HepG2 (cell line): ENCODE results near the gene ZBTB21. TPM values are rescaled to one million over a fixed set of nuclear protein-coding genes. Genes with fewer than 3 reads are reported as not detected.

ENCODE experiments used
- AGO2 ChIP-seq: fragments of 200-400 bp; formaldehyde crosslinking; optimal IDR thresholded peaks from 2 replicates; pipeline ENCODE3; 2017; ENCODE audit warnings: mild to moderate bottlenecking, low read depth, low read length, moderate library complexity
- CBX5 ChIP-seq: sonication (generic); formaldehyde crosslinking; IDR thresholded peaks from 2 replicates; pipeline ENCODE4 v1.4.0; 2020; ENCODE audit warnings: missing genetic modification reagents, borderline replicate concordance
- CHD2 ChIP-seq: IDR thresholded peaks from 2 replicates; pipeline ENCODE4 v1.6.1; 2011; ENCODE audit warnings: low read depth, low read length, improper control_type of control experiment
- DNMT1 ChIP-seq: sonication (generic); formaldehyde crosslinking; IDR thresholded peaks from 2 replicates; pipeline ENCODE4 v1.5.1; 2020; ENCODE audit warnings: mild to moderate bottlenecking, missing genetic modification reagents
- FOXP1 ChIP-seq, 2 experiments: fragments of 450-650 bp in 1 of 2; IDR thresholded peaks; 2 replicates each; pipeline ENCODE4 v1.6.1; 2017 to 2018; ENCODE audit warnings: antibody characterized with exemption in 1 of 2
- GMEB2 ChIP-seq: IDR thresholded peaks from 2 replicates; pipeline ENCODE4 v1.6.1; 2016; ENCODE audit warnings: missing biosample characterization, missing genetic modification reagents, low read depth
- GTF2F1 ChIP-seq: fragments of 150-350 bp; IDR thresholded peaks from 2 replicates; pipeline ENCODE4 v1.6.1; 2014; ENCODE audit warnings: low read length
- HNRNPL ChIP-seq: fragments of 200-400 bp; formaldehyde crosslinking; IDR thresholded peaks from 2 replicates; pipeline ENCODE4 v1.6.1; 2017; ENCODE audit warnings: mild to moderate bottlenecking, low read depth, low read length
- KDM6A ChIP-seq: IDR thresholded peaks from 2 replicates; pipeline ENCODE4 v1.6.1; 2016; ENCODE audit warnings: low read depth
- MYNN ChIP-seq: sonication (generic); formaldehyde crosslinking; IDR thresholded peaks from 2 replicates; pipeline ENCODE4 v1.4.0; 2020; ENCODE audit warnings: mild to moderate bottlenecking, low read depth, missing genetic modification reagents
- MYPOP ChIP-seq: sonication (generic); formaldehyde crosslinking; IDR thresholded peaks from 2 replicates; pipeline ENCODE4 v1.8.1; 2023; ENCODE audit warnings: mild to moderate bottlenecking, moderate library complexity, missing genetic modification reagents
- NFYB ChIP-seq: sonication (generic); formaldehyde crosslinking; IDR thresholded peaks from 2 replicates; pipeline ENCODE4 v1.4.0; 2020; ENCODE audit warnings: missing genetic modification reagents
- SIN3B ChIP-seq: fragments of 150-350 bp; IDR thresholded peaks from 2 replicates; pipeline ENCODE4 v1.6.1; 2014; ENCODE audit warnings: low read length
- TP53 ChIP-seq: sonication (generic); formaldehyde crosslinking; conservative IDR thresholded peaks from 2 replicates; pipeline ENCODE4 v1.4.0; 2020; ENCODE audit warnings: missing genetic modification reagents
- ZIK1 ChIP-seq: sonication (generic); formaldehyde crosslinking; IDR thresholded peaks from 2 replicates; pipeline ENCODE4 v1.5.0; 2020; ENCODE audit warnings: mild to moderate bottlenecking, low read depth, missing genetic modification reagents, borderline replicate concordance
- ZNF253 ChIP-seq: sonication (generic); formaldehyde crosslinking; IDR thresholded peaks from 2 replicates; pipeline ENCODE4 v1.8.0; 2022; ENCODE audit warnings: mild to moderate bottlenecking, missing genetic modification reagents, borderline replicate concordance
- ZNF468 ChIP-seq: sonication (generic); formaldehyde crosslinking; IDR thresholded peaks from 2 replicates; pipeline ENCODE4 v1.8.0; 2022; ENCODE audit warnings: mild to moderate bottlenecking, moderate library complexity, missing genetic modification reagents
- ZNF510 ChIP-seq: sonication (generic); formaldehyde crosslinking; IDR thresholded peaks from 2 replicates; pipeline ENCODE4 v1.4.0; 2020; ENCODE audit warnings: low read depth, mild to moderate bottlenecking, missing genetic modification reagents
- ZNF552 ChIP-seq: sonication (generic); formaldehyde crosslinking; IDR thresholded peaks from 2 replicates; pipeline ENCODE4 v1.9.0; 2022; ENCODE audit warnings: missing genetic modification reagents, mild to moderate bottlenecking, borderline replicate concordance
- ZNF703 ChIP-seq: sonication (generic); formaldehyde crosslinking; IDR thresholded peaks from 2 replicates; pipeline ENCODE4 v1.5.1; 2020; ENCODE audit warnings: missing genetic modification reagents, mild to moderate bottlenecking, moderate library complexity, borderline replicate concordance
- ZNF740 ChIP-seq: sonication (generic); formaldehyde crosslinking; IDR thresholded peaks from 2 replicates; pipeline ENCODE4 v1.4.0; 2020; ENCODE audit warnings: missing genetic modification reagents
- ZNF766 ChIP-seq: sonication (generic); formaldehyde crosslinking; IDR thresholded peaks from 2 replicates; pipeline ENCODE4 v1.5.0; 2020; ENCODE audit warnings: missing genetic modification reagents, borderline replicate concordance
- polyA plus RNA-seq, 8 experiments: library from polyadenylated mRNA; depleted of rRNA in 3 of 8; stranded (reverse) in 7 of 8; unstranded in 1 of 8; fragments of >200 nt; fragmentation: Illumina TruSeq in 4 of 8; extraction: Trizol in 4 of 8; gene quantifications; 2 replicates each; pipeline versions ENCODE4 v1.2.1 to v1.2.3, GENCODE V29; 2011 to 2016; ENCODE audit warnings: low read depth in 4 of 8, missing spikeins in 1 of 8, mixed read lengths in 1 of 8; ENCODE audit not compliant: insufficient read depth in 1 of 8
- total RNA-seq, 5 experiments: library from RNA; depleted of rRNA; stranded (reverse); fragments of >200 nt; fragmentation: Illumina TruSeq; extraction: Trizol; gene quantifications; 2 replicates each; pipeline ENCODE4 v1.2.3, GENCODE V29; 2016; ENCODE audit warnings: low read depth in 1 of 5
- TF ChIP-seq, protein P1 (sequence below): sonication (generic); formaldehyde crosslinking; IDR thresholded peaks from 2 replicates; pipeline ENCODE4 v1.5.0; 2020; ENCODE audit warnings: mild to moderate bottlenecking, low read depth, missing genetic modification reagents, borderline replicate concordance
- TF ChIP-seq, protein P2 (sequence below): IDR thresholded peaks from 2 replicates; pipeline ENCODE4 v1.4.0; 2020; ENCODE audit warnings: mild to moderate bottlenecking, missing genetic modification reagents

ZBTB21 gene
- total and polyA plus RNA-seq, 2 of the 13 experiments (the other 11 are each of a cell fraction or from before 2014, with no cell fraction given) = 4.5 to 6.1 TPM

DNA sequence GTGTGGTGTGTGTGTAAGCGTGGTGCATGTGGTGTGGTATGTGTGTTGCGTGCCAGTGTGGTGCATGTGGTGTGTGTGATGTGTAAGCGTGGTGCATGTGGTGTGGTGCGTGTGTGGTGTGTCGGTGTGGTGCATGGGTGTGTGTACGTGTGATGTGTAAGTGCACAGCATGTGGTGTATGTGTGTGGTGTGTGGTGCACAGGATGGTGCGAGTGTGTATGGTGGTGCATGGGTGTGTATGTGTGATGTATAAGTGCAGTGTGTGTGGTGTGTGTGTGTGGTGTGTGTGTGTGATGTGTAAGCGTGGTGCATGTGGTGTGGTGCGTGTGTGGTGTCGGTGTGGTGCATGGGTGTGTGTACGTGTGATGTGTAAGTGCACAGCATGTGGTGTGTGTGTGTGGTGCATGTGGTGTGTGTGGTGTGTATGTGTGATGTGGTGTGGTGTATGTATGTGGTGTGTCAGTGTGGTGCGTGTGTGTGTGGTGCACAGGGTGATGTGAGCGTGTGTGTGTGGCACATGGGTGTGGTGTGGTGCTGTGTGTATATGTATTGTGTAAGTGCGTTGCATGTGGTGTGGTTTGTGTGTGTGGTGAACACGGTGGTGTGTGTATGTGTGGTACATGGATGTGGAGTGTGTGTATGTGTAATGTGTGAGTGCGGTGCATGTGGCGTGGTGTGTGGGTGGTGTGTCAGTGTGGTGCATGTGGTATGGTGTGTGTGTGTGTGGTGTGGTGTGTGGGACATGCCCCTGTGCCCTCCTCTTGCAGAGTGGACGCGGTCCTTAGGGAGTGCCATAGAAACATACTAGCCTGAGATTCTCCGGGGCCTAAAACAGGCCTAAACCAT lies 55.3 kb downstream of the ZBTB21 start (continued):
- no peak for TF ChIP-seq KDM6A (CRISPR knock-in tag)
- no peak for TF ChIP-seq CHD2
- no peak for TF ChIP-seq ZNF552 (CRISPR knock-in tag)
- TF ChIP-seq CBX5 (CRISPR knock-in tag) = no peak
- TF ChIP-seq AGO2 = no peak
- no peak for TF ChIP-seq ZIK1 (CRISPR knock-in tag)
- no peak for TF ChIP-seq MYNN
- no peak for TF ChIP-seq ZNF468 (CRISPR knock-in tag)
- no peak for TF ChIP-seq DNMT1 (CRISPR knock-in tag)
- 0 out of 2 replicates have a peak, but pooled peaks have one; percentile 16 for TF ChIP-seq FOXP1 (IDR thresholded peaks at IDR 0.05)
- TF ChIP-seq FOXP1 (CRISPR knock-in tag; IDR thresholded peaks at IDR 0.05) = no peak
- TF ChIP-seq ZNF703 (CRISPR knock-in tag) = no peak
- TF ChIP-seq ZNF510 (CRISPR knock-in tag) = no peak
- no peak for TF ChIP-seq TP53
- TF ChIP-seq, protein P1, sequence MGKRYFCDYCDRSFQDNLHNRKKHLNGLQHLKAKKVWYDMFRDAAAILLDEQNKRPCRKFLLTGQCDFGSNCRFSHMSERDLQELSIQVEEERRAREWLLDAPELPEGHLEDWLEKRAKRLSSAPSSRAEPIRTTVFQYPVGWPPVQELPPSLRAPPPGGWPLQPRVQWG (CRISPR knock-in tag) = no peak
- no peak for TF ChIP-seq GTF2F1
- no peak for TF ChIP-seq ZNF253 (CRISPR knock-in tag)
- TF ChIP-seq GMEB2 (CRISPR knock-in tag) = no peak
- no peak for TF ChIP-seq NFYB (CRISPR knock-in tag)
- TF ChIP-seq HNRNPL = peak; percentile 41
- TF ChIP-seq MYPOP (CRISPR knock-in tag) = no peak
- TF ChIP-seq ZNF766 (CRISPR knock-in tag) = no peak
- TF ChIP-seq, protein P2, sequence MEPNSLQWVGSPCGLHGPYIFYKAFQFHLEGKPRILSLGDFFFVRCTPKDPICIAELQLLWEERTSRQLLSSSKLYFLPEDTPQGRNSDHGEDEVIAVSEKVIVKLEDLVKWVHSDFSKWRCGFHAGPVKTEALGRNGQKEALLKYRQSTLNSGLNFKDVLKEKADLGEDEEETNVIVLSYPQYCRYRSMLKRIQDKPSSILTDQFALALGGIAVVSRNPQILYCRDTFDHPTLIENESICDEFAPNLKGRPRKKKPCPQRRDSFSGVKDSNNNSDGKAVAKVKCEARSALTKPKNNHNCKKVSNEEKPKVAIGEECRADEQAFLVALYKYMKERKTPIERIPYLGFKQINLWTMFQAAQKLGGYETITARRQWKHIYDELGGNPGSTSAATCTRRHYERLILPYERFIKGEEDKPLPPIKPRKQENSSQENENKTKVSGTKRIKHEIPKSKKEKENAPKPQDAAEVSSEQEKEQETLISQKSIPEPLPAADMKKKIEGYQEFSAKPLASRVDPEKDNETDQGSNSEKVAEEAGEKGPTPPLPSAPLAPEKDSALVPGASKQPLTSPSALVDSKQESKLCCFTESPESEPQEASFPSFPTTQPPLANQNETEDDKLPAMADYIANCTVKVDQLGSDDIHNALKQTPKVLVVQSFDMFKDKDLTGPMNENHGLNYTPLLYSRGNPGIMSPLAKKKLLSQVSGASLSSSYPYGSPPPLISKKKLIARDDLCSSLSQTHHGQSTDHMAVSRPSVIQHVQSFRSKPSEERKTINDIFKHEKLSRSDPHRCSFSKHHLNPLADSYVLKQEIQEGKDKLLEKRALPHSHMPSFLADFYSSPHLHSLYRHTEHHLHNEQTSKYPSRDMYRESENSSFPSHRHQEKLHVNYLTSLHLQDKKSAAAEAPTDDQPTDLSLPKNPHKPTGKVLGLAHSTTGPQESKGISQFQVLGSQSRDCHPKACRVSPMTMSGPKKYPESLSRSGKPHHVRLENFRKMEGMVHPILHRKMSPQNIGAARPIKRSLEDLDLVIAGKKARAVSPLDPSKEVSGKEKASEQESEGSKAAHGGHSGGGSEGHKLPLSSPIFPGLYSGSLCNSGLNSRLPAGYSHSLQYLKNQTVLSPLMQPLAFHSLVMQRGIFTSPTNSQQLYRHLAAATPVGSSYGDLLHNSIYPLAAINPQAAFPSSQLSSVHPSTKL = no peak
- TF ChIP-seq SIN3B = no peak
- TF ChIP-seq ZNF740 (CRISPR knock-in tag) = no peak
